A549 (cell line): ENCODE measurements around the gene TRAF4. TPM values are rescaled to one million over a fixed set of nuclear protein-coding genes. Genes with fewer than 3 reads are reported as not detected.
"Not testable (repeated sequence)": the region's sequence is repeated elsewhere in the genome, so short reads cannot be mapped to it uniquely, and the experiment has no call there.

Experiments
- ATAC-seq, 2 experiments: fragments of 200-7000 bp in 1 of 2; fragments of >200 bp in 1 of 2; cut with Nextera tagmentation in 1 of 2; cut with Tn5 transposase in 1 of 2; 3 replicates each; pipeline versions ENCODE4 v1.8.0 to v1.9.1; 2018 to 2020; ENCODE audit warnings: mild to moderate bottlenecking in 1 of 2, moderate library complexity in 1 of 2
- CTCF ChIA-PET: fragments of 300-600 bp; sonication (Branson Sonifier 250); formaldehyde crosslinking; extraction: SDS; loops from one replicate; lab custom pipeline; 2021; ENCODE audit warnings: antibody characterized with exemption, inconsistent platforms; lab: Yijun Ruan, JAX
- POLR2A ChIA-PET: fragments of 350-600 bp; formaldehyde crosslinking; extraction: SDS; loops from one replicate; lab custom pipeline; 2021; ENCODE audit warnings: antibody characterized with exemption, inconsistent platforms; lab: Yijun Ruan, JAX
- DNase-seq, 2 experiments: peaks; one replicate each; pipeline versions ENCODE4 v3.0.0 to v3.0.0-alpha.2; 2011 to 2016; ENCODE audit warnings: low read depth in 1 of 2, low spot score in 1 of 2
- FAIRE-seq: peaks from 2 replicates; lab custom pipeline; 2011; peaks lifted over from hg19 to GRCh38; lab: Jason Lieb, UNC
- H3K27ac ChIP-seq, 2 experiments: fragments of >200 bp; sonication (Bioruptor Twin); formaldehyde crosslinking; 3 replicates each; pipeline ENCODE4 v1.5.1; 2016 to 2017
- H3K4me1 ChIP-seq: fragments of >200 bp; sonication (Bioruptor Twin); formaldehyde crosslinking; 3 replicates; pipeline ENCODE4 v1.6.1; 2016
- H3K4me2 ChIP-seq: fragments of >200 bp; sonication (Bioruptor Twin); formaldehyde crosslinking; 3 replicates; pipeline ENCODE4 v1.6.1; 2016
- H3K4me3 ChIP-seq: fragments of >200 bp; sonication (Bioruptor Twin); formaldehyde crosslinking; 3 replicates; pipeline ENCODE4 v1.5.1; 2016
- H3K9me3 ChIP-seq: fragments of >200 bp; sonication (Bioruptor Twin); formaldehyde crosslinking; 3 replicates; pipeline ENCODE4 v1.6.1; 2016
- BHLHE40 ChIP-seq: IDR thresholded peaks from 2 replicates; pipeline ENCODE4 v1.6.1; 2012; ENCODE audit warnings: low read depth, low read length, inconsistent platforms
- EHMT2 ChIP-seq: fragments of 200-600 bp; sonication (generic); IDR thresholded peaks from 2 replicates; pipeline ENCODE4 v1.6.1; 2016; ENCODE audit warnings: antibody characterized with exemption, low read depth, mild to moderate bottlenecking, moderate library complexity
- FOSB ChIP-seq: fragments of 250-450 bp; sonication (Bioruptor Pico); IDR thresholded peaks from 2 replicates; pipeline ENCODE4 v1.5.0; 2020; ENCODE audit warnings: mild to moderate bottlenecking, moderate library complexity
- HEYL ChIP-seq: fragments of 250-450 bp; sonication (Bioruptor Pico); IDR thresholded peaks from 2 replicates; pipeline ENCODE4 v1.8.0; 2021; ENCODE audit warnings: mild to moderate bottlenecking, moderate library complexity
- HOXA7 ChIP-seq: fragments of 250-450 bp; sonication (Bioruptor Pico); IDR thresholded peaks from 2 replicates; pipeline ENCODE4 v1.5.0; 2020; ENCODE audit warnings: mild to moderate bottlenecking, moderate library complexity
- JUN ChIP-seq, 2 experiments: fragments of >200 bp; sonication (Bioruptor Twin); formaldehyde crosslinking; IDR thresholded peaks; 2 replicates in 1 of 2; 3 replicates in 1 of 2; pipeline ENCODE4 v1.6.1; 2016 to 2017
- MAFK ChIP-seq: fragments of 450-650 bp; IDR thresholded peaks from 2 replicates; pipeline ENCODE4 v1.6.1; 2014; ENCODE audit not compliant: partially characterized antibody
- MAZ ChIP-seq: fragments of 150-350 bp; IDR thresholded peaks from 2 replicates; pipeline ENCODE4 v1.6.1; 2014; ENCODE audit warnings: antibody characterized with exemption, low read depth, low read length, borderline replicate concordance
- NFE2L2 ChIP-seq: fragments of 150-350 bp; conservative IDR thresholded peaks from 2 replicates; pipeline ENCODE4 v1.6.1; 2014; ENCODE audit warnings: low read length
- PHF8 ChIP-seq: fragments of 200-600 bp; sonication (generic); IDR thresholded peaks from 2 replicates; pipeline ENCODE4 v1.6.1; 2016; ENCODE audit warnings: low read depth, mild to moderate bottlenecking, antibody characterized with exemption, moderate library complexity, borderline replicate concordance
- POLR2A ChIP-seq: IDR thresholded peaks from 2 replicates; pipeline ENCODE4 v1.6.1; 2012; ENCODE audit warnings: mild to moderate bottlenecking, low read length
- SREBF2 ChIP-seq: fragments of 450-650 bp; IDR thresholded peaks from 2 replicates; pipeline ENCODE4 v1.6.1; 2014; ENCODE audit warnings: mild to moderate bottlenecking, moderate library complexity
- TFCP2L1 ChIP-seq: fragments of 250-450 bp; sonication (Bioruptor Pico); IDR thresholded peaks from 2 replicates; pipeline ENCODE4 v1.5.0; 2021; ENCODE audit warnings: mild to moderate bottlenecking
- WGBS: methylation state at CpG from one replicate; pipeline ENCODE4 v1.1.6; 2017; ENCODE audit errors: missing lambda C conversion rate; 5-methylcytosine and 5-hydroxymethylcytosine counted together
- polyA plus RNA-seq, 4 experiments: library from polyadenylated mRNA; depleted of rRNA in 3 of 4; stranded (reverse); fragments of >200 nt; fragmentation: RNase III in 1 of 4; extraction: RNeasy Plus Mini Kit Qiagen cat#74134 plus additional on column Dnase treatment in 1 of 4; gene quantifications; 2 replicates in 3 of 4; 3 replicates in 1 of 4; pipeline ENCODE4 v1.2.3, GENCODE V29; 2011 to 2017
- TF ChIP-seq, protein P1 (sequence below): fragments of 450-650 bp; IDR thresholded peaks from 2 replicates; pipeline ENCODE4 v1.6.1; 2014; ENCODE audit warnings: antibody characterized with exemption
- TF ChIP-seq, protein P2 (sequence below): fragments of 200-600 bp; sonication (generic); IDR thresholded peaks from 2 replicates; pipeline ENCODE4 v1.6.1; 2016; ENCODE audit warnings: antibody characterized with exemption, mild to moderate bottlenecking, moderate library complexity
- TF ChIP-seq, protein P3 (sequence below): IDR thresholded peaks from 2 replicates; pipeline ENCODE4 v1.6.1; 2012

The TRAF4 gene
- polyA plus RNA-seq, 2 of the 4 experiments (the other 2 are of a cell fraction): 64.0 to 65.0 TPM

DNA sequence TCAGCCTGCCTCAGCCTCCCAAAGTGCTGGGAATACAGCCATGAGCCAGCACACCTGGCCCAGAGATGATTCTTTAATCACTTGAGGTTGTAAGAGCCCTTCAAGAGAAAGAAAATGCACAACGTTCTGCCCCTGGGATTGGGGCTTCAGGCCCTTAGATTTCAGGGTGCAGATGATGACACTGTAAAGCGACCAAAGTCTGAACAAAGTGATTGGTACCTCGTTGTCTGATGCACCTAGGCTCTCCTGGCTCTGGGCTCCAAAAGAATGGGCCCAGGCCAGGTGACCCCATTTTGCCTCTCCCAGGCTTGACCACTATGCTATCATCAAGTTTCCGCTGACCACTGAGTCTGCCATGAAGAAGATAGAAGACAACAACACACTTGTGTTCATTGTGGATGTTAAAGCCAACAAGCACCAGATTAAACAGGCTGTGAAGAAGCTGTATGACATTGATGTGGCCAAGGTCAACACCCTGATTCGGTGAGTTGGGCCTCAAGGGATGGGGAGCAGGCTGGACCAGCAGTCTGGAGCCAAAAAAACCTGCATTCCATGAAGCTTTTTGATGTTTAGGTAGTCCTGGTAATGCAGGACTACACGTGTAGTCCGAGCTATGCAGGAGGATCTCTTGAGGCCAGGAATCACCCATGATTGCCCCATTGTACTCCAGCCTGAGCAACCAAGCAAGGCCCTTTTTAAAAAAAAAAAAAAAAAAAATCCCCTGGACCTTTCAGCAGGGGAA is 21.2 kb upstream of the TRAF4 start:
- H3K4me3 ChIP-seq: peak overlapping the region; percentile 77
- WGBS: 73% methylated on average over 7 of the region's 7 CpGs
- no peak for ATAC-seq
- H3K4me2 ChIP-seq: peak overlapping the region; percentile 92
- ChIA-PET CTCF (interaction anchor here (0.6 to 17.5 kb wide), 5 partner anchors 25 to 78 kb away, joined by 3 to 977 read pairs (median 14); partner anchors contain the start of genes BLTP2 and TRAF4), POLR2A (interaction anchor here (0.7 to 1.4 kb wide), 2 partner anchors 50 to 79 kb away, joined by 3 to 5 read pairs; no protein-coding TSS in a partner anchor)
- H3K9me3 ChIP-seq: no peaks in the 10 kb centered on the region
- DNase-seq: no peak
- FAIRE-seq: no peak
- H3K27ac ChIP-seq: peak overlapping the region in 1 of 2 experiments; percentile 96; a peak in 3 of 6 replicates
- H3K4me1 ChIP-seq: peaks cover 50% of the 10 kb centered on the region
- TF ChIP-seq EHMT2: no peak
- TF ChIP-seq, protein P1, sequence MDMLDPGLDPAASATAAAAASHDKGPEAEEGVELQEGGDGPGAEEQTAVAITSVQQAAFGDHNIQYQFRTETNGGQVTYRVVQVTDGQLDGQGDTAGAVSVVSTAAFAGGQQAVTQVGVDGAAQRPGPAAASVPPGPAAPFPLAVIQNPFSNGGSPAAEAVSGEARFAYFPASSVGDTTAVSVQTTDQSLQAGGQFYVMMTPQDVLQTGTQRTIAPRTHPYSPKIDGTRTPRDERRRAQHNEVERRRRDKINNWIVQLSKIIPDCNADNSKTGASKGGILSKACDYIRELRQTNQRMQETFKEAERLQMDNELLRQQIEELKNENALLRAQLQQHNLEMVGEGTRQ: no peak
- no peak for TF ChIP-seq NFE2L2
- 0 out of 5 replicates have a peak, but pooled peaks of 1 of the 2 experiments have one; percentile 13 for TF ChIP-seq JUN (IDR thresholded peaks at IDR 0.05)
- TF ChIP-seq PHF8: no peak
- no peak for TF ChIP-seq HEYL (CRISPR knock-in tag)
- peak; percentile 20; the same call in 1 of the 2 replicates for TF ChIP-seq HOXA7 (CRISPR knock-in tag)
- peak; percentile 53; the same call in 1 of the 2 replicates for TF ChIP-seq FOSB (CRISPR knock-in tag)
- no peak for TF ChIP-seq MAZ
- no peak for TF ChIP-seq BHLHE40
- no peak for TF ChIP-seq POLR2A
- no peak for TF ChIP-seq SREBF2

- peak overlapping the region in 1 of 2 experiments; percentile 96; a peak in 3 of 6 replicates for H3K27ac ChIP-seq
- WGBS: 80% methylated on average over 6 of the region's 6 CpGs
- peak overlapping the region; percentile 92 for H3K4me2 ChIP-seq
- no peaks in the 10 kb centered on the region for H3K9me3 ChIP-seq
- ChIA-PET CTCF (interaction anchor here (1.0 to 17.5 kb wide), 3 partner anchors 25 to 392 kb away, joined by 3 to 977 read pairs (median 67); partner anchors contain the start of gene TRAF4), POLR2A (interaction anchor here (0.7 to 1.4 kb wide), 2 partner anchors 30 to 79 kb away, joined by 3 read pairs; no protein-coding TSS in a partner anchor)
- H3K4me3 ChIP-seq: peak overlapping the region; percentile 77; the same call in 2 of the 3 replicates
- TF ChIP-seq TFCP2L1 (CRISPR knock-in tag): no peak; the same call in 1 of the 2 replicates
- TF ChIP-seq FOSB (CRISPR knock-in tag): peak; percentile 46
- peak; percentile 33 for TF ChIP-seq MAFK
- peak; percentile 66; the same call in 1 of the 2 replicates for TF ChIP-seq HOXA7 (CRISPR knock-in tag)
- ATAC-seq: no peak
- DNase-seq: no peak
- FAIRE-seq: no peak
- peaks cover 50% of the 10 kb centered on the region for H3K4me1 ChIP-seq
Observed at GRCh38 chr17:28723159-28723835, 20.5 kb upstream of the TRAF4 start.

- H3K4me1 ChIP-seq: peaks cover 44% of the 10 kb centered on the region
Observed at GRCh38 chr17:28723836-28724499, 19.8 kb upstream of the TRAF4 start.

More at GRCh38 chr17:28723836-28724499, 19.8 kb upstream of the TRAF4 start:
- FAIRE-seq, ATAC-seq, H3K9me3 ChIP-seq, DNase-seq: not testable (repeated sequence)
- WGBS: 70% methylated on average over 4 of the region's 4 CpGs
- Histone ChIP-seq H3K27ac (peak overlapping the region in 1 of 2 experiments; percentile 94; a peak in 3 of 6 replicates), H3K4me3 (peak overlapping the region; percentile 63; the same call in 2 of the 3 replicates), H3K4me2 (peak overlapping the region; percentile 92)
- ChIA-PET POLR2A (interaction anchor here (0.7 to 5.2 kb wide), 4 partner anchors 13 to 79 kb away, joined by 3 to 369 read pairs (median 8); partner anchors contain the start of genes BLTP2, PROCA1 and TRAF4), CTCF (interaction anchor here (2.2 to 17.5 kb wide), 6 partner anchors 8 to 391 kb away, joined by 14 to 977 read pairs (median 92); partner anchors contain the start of genes PHF12, PROCA1 and TRAF4)
- 0 out of 5 replicates have a peak, but pooled peaks of 1 of the 2 experiments have one; percentile 23 for TF ChIP-seq JUN (IDR thresholded peaks at IDR 0.05)
- TF ChIP-seq, protein P2, sequence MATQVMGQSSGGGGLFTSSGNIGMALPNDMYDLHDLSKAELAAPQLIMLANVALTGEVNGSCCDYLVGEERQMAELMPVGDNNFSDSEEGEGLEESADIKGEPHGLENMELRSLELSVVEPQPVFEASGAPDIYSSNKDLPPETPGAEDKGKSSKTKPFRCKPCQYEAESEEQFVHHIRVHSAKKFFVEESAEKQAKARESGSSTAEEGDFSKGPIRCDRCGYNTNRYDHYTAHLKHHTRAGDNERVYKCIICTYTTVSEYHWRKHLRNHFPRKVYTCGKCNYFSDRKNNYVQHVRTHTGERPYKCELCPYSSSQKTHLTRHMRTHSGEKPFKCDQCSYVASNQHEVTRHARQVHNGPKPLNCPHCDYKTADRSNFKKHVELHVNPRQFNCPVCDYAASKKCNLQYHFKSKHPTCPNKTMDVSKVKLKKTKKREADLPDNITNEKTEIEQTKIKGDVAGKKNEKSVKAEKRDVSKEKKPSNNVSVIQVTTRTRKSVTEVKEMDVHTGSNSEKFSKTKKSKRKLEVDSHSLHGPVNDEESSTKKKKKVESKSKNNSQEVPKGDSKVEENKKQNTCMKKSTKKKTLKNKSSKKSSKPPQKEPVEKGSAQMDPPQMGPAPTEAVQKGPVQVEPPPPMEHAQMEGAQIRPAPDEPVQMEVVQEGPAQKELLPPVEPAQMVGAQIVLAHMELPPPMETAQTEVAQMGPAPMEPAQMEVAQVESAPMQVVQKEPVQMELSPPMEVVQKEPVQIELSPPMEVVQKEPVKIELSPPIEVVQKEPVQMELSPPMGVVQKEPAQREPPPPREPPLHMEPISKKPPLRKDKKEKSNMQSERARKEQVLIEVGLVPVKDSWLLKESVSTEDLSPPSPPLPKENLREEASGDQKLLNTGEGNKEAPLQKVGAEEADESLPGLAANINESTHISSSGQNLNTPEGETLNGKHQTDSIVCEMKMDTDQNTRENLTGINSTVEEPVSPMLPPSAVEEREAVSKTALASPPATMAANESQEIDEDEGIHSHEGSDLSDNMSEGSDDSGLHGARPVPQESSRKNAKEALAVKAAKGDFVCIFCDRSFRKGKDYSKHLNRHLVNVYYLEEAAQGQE: 0 out of 2 replicates have a peak, but pooled peaks have one; percentile 12
- TF ChIP-seq, protein P3, sequence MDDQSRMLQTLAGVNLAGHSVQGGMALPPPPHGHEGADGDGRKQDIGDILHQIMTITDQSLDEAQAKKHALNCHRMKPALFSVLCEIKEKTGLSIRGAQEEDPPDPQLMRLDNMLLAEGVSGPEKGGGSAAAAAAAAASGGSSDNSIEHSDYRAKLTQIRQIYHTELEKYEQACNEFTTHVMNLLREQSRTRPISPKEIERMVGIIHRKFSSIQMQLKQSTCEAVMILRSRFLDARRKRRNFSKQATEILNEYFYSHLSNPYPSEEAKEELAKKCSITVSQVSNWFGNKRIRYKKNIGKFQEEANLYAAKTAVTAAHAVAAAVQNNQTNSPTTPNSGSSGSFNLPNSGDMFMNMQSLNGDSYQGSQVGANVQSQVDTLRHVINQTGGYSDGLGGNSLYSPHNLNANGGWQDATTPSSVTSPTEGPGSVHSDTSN: 0 out of 2 replicates have a peak, but pooled peaks have one; percentile 5
